Activated CD8-positive, alpha-beta T cell treated with anti-CD3 and anti-CD28 coated beads for 36 hours (primary cell): ENCODE data around the gene EMD. TPM values are rescaled to one million over a fixed set of nuclear protein-coding genes. Genes with fewer than 3 reads are reported as not detected.

ENCODE experiments used
- ATAC-seq: fragments of 200-7000 bp; cut with Tn5 transposase; one replicate; pipeline ENCODE4 v1.10.0; 2021; ENCODE audit warnings: mild to moderate bottlenecking, moderate library complexity
- CTCF ChIA-PET: fragments of 350-600 bp; sonication (Branson Sonifier 250); formaldehyde crosslinking; loops from one replicate; lab custom pipeline; 2021; ENCODE audit warnings: antibody characterized with exemption; lab: Charles Lee
- POLR2A ChIA-PET: fragments of 350-600 bp; sonication (Branson Sonifier 250); formaldehyde crosslinking; loops from one replicate; lab custom pipeline; 2021; ENCODE audit warnings: antibody characterized with exemption; lab: Charles Lee
- DNase-seq: peaks from one replicate; pipeline ENCODE4 v3.0.0-alpha.2; 2020
- H3K27ac Mint-ChIP-seq: one replicate; pipeline ENCODE4 v1.8.0; 2021; ENCODE audit warnings: mild to moderate bottlenecking, mixed read lengths
- H3K27me3 Mint-ChIP-seq: one replicate; pipeline ENCODE4 v1.8.0; 2021; ENCODE audit warnings: mixed read lengths
- H3K36me3 Mint-ChIP-seq: one replicate; pipeline ENCODE4 v1.8.0; 2021; ENCODE audit warnings: low read depth, mixed read lengths
- H3K4me1 Mint-ChIP-seq: one replicate; pipeline ENCODE4 v1.8.0; 2021; ENCODE audit warnings: low read depth, mixed read lengths
- H3K4me3 Mint-ChIP-seq: one replicate; pipeline ENCODE4 v1.8.0; 2021; ENCODE audit warnings: mild to moderate bottlenecking, moderate library complexity, mixed read lengths
- H3K9me3 Mint-ChIP-seq: one replicate; pipeline ENCODE4 v1.8.0; 2021; ENCODE audit warnings: mixed read lengths
- CTCF ChIP-seq: fragments of 200-600 bp; IDR thresholded peaks from one replicate; pipeline ENCODE4 v1.8.0; 2022; ENCODE audit warnings: antibody characterized with exemption, mild to moderate bottlenecking
- intact Hi-C: fragments of 100-400 bp; cut with micrococcal nuclease; formaldehyde crosslinking; loops from one replicate; pipeline ENCODE4 v1.10.0; 2022
- total RNA-seq, 2 experiments: library from RNA; stranded (reverse); gene quantifications; one replicate each; pipeline ENCODE4 v1.2.3, GENCODE V29; 2021

EMD gene
- total RNA-seq, 2 experiments from 2014 or later, result 92.4 to 96.6 TPM

- CTCF ChIA-PET, result no interaction called here
- Mint-ChIP-seq H3K4me3 (no peak overlapping the region), H3K27ac (no peak overlapping the region), H3K9me3 (no peaks in the 10 kb centered on the region), H3K36me3 (peaks cover 42% of the 10 kb centered on the region), H3K4me1 (peaks cover 13% of the 10 kb centered on the region), H3K27me3 (no peaks in the 10 kb centered on the region)
- intact Hi-C loops, result no loop called here
- ATAC-seq (no peak), DNase-seq (no peak)
- no peak for TF ChIP-seq CTCF
- POLR2A ChIA-PET, result interaction anchor here (1.2 to 1.9 kb wide), 2 partner anchors 10 to 15 kb away, joined by 3 to 6 read pairs; partner anchors contain the start of gene FLNA
Measured at GRCh38 chrX:154363706-154364439, 15.2 kb upstream of the EMD start.

- ChIA-PET CTCF (no interaction called here), POLR2A (interaction anchor here (0.7 to 1.5 kb wide), 3 partner anchors 11 to 17 kb away, joined by 3 to 6 read pairs (median 4); no protein-coding TSS in a partner anchor)
- no peak for TF ChIP-seq CTCF
- H3K27me3 Mint-ChIP-seq, result no peaks in the 10 kb centered on the region
- H3K4me1 Mint-ChIP-seq, result peaks cover 13% of the 10 kb centered on the region
- ATAC-seq, result no peak
- peaks cover 46% of the 10 kb centered on the region for H3K36me3 Mint-ChIP-seq
- H3K4me3 Mint-ChIP-seq, result no peak overlapping the region
- H3K9me3 Mint-ChIP-seq, result no peaks in the 10 kb centered on the region
- intact Hi-C loops, result no loop called here
- no peak for DNase-seq
- H3K27ac Mint-ChIP-seq, result no peak overlapping the region
Measured at GRCh38 chrX:154365052-154365600, 14.0 kb upstream of the EMD start.

GRCh38 chrX:154365997-154366665, 13.0 kb upstream of the EMD start:
- Mint-ChIP-seq H3K27me3 (no peaks in the 10 kb centered on the region), H3K4me3 (no peak overlapping the region), H3K27ac (no peak overlapping the region), H3K9me3 (no peaks in the 10 kb centered on the region), H3K36me3 (peaks cover 49% of the 10 kb centered on the region), H3K4me1 (peaks cover 13% of the 10 kb centered on the region)
- ChIA-PET CTCF (no interaction called here), POLR2A (interaction anchor here (0.7 to 1.5 kb wide), 3 partner anchors 12 to 16 kb away, joined by 3 to 6 read pairs (median 4); no protein-coding TSS in a partner anchor)
- no peak for DNase-seq
- ATAC-seq, result no peak
- intact Hi-C loops, result no loop called here
- TF ChIP-seq CTCF, result no peak

GRCh38 chrX:154366666-154367055, 12.4 kb upstream of the EMD start:
- DNase-seq, result no peak
- ATAC-seq, result no peak
- Mint-ChIP-seq H3K4me1 (peaks cover 13% of the 10 kb centered on the region), H3K27ac (no peak overlapping the region), H3K36me3 (peaks cover 45% of the 10 kb centered on the region), H3K27me3 (no peaks in the 10 kb centered on the region), H3K4me3 (no peak overlapping the region), H3K9me3 (no peaks in the 10 kb centered on the region)
- intact Hi-C loops, result no loop called here
- CTCF ChIA-PET, result no interaction called here
- TF ChIP-seq CTCF, result no peak
- POLR2A ChIA-PET, result interaction anchor here (1.3 to 1.8 kb wide), 2 partner anchors 11 to 17 kb away, joined by 3 to 7 read pairs; no protein-coding TSS in a partner anchor
